GM21619 (cell line): ENCODE data around the gene LGALS4.
"Not testable (repeated sequence)": the region's sequence is repeated elsewhere in the genome, so short reads cannot be mapped to it uniquely, and the experiment has no call there.

Experiments used
- ATAC-seq: cut with Tn5 transposase; IDR thresholded peaks from one replicate; pipeline ENCODE4 v1.9.1; 2021; ENCODE audit not compliant: unreplicated experiment

Gene LGALS4

GRCh38 chr19:38797781-38798180, 15.0 kb downstream of the LGALS4 start:
- ATAC-seq, result not testable (repeated sequence)

GRCh38 chr19:38796154-38796553, 16.6 kb downstream of the LGALS4 start:
- no peak for ATAC-seq

- no peak for ATAC-seq
Measured at GRCh38 chr19:38795549-38795948, 17.2 kb downstream of the LGALS4 start.

- no peak for ATAC-seq
Measured at GRCh38 chr19:38793671-38794070, 19.1 kb downstream of the LGALS4 start.

- ATAC-seq, result no peak
Measured at GRCh38 chr19:38793177-38793576, 19.6 kb downstream of the LGALS4 start.

GRCh38 chr19:38792250-38793111, 20.3 kb downstream of the LGALS4 start:
- no peak for ATAC-seq

- peak; percentile 51 for ATAC-seq
Measured at GRCh38 chr19:38791451-38792064, 21.2 kb downstream of the LGALS4 start.

GRCh38 chr19:38790507-38791403, 22.0 kb downstream of the LGALS4 start:
- not testable (repeated sequence) for ATAC-seq

- ATAC-seq, result no peak
Measured at GRCh38 chr19:38788478-38789243, 24.1 kb downstream of the LGALS4 start, which contains the start of gene LGALS7B. TSS of gene LGALS7B (plus strand) at chr19:38789200. CDS start at chr19:38789227, 27 bp downstream.

GRCh38 chr19:38786572-38787265, 26.0 kb downstream of the LGALS4 start:
- ATAC-seq, result no peak

- not testable (repeated sequence) for ATAC-seq
Measured at GRCh38 chr19:38786061-38786460, 26.7 kb downstream of the LGALS4 start.

GRCh38 chr19:38785187-38785699, 27.5 kb downstream of the LGALS4 start:
- ATAC-seq, result no peak

GRCh38 chr19:38784224-38784623, 28.5 kb downstream of the LGALS4 start:
- ATAC-seq, result no peak

GRCh38 chr19:38782212-38782611, 30.5 kb downstream of the LGALS4 start:
- not testable (repeated sequence) for ATAC-seq

- no peak for ATAC-seq
Measured at GRCh38 chr19:38781058-38781457, 31.7 kb downstream of the LGALS4 start.

- no peak for ATAC-seq
Measured at GRCh38 chr19:38780443-38780842, 32.3 kb downstream of the LGALS4 start.

- no peak for ATAC-seq
Measured at GRCh38 chr19:38778733-38779132, 34.0 kb downstream of the LGALS4 start.

GRCh38 chr19:38774181-38774950, 38.4 kb downstream of the LGALS4 start:
- ATAC-seq, result no peak
